AG04449 (cell line): ENCODE measurements around the gene STX1A.
A peak's percentile ranks its signal among the peaks of the same experiment; 100 is the strongest.

Experiments
- CTCF ChIA-PET: fragments of 350-600 bp; formaldehyde crosslinking; extraction: SDS; loops from one replicate; lab custom pipeline; 2021; ENCODE audit warnings: antibody characterized with exemption; lab: Yijun Ruan, JAX
- POLR2A ChIA-PET: fragments of 400-600, 350-600 bp; formaldehyde crosslinking; extraction: SDS; loops from one replicate; lab custom pipeline; 2020; ENCODE audit warnings: antibody characterized with exemption, inconsistent platforms; lab: Yijun Ruan, JAX
- DNase-seq: peaks from one replicate; pipeline ENCODE4 v3.0.0-alpha.2; 2010; ENCODE audit warnings: low read depth, low spot score
- H3K4me3 ChIP-seq: 2 replicates; pipeline ENCODE4 v1.5.1; 2011; ENCODE audit warnings: low read depth, mild to moderate bottlenecking, control low read depth, low read length
- CTCF ChIP-seq: IDR thresholded peaks from one replicate; pipeline ENCODE4 v1.5.1; 2011; ENCODE audit warnings: mild to moderate bottlenecking, moderate library complexity, low read length, control low read depth, inconsistent platforms; ENCODE audit not compliant: insufficient read depth; ENCODE audit errors: missing control alignments

Gene STX1A

DNA sequence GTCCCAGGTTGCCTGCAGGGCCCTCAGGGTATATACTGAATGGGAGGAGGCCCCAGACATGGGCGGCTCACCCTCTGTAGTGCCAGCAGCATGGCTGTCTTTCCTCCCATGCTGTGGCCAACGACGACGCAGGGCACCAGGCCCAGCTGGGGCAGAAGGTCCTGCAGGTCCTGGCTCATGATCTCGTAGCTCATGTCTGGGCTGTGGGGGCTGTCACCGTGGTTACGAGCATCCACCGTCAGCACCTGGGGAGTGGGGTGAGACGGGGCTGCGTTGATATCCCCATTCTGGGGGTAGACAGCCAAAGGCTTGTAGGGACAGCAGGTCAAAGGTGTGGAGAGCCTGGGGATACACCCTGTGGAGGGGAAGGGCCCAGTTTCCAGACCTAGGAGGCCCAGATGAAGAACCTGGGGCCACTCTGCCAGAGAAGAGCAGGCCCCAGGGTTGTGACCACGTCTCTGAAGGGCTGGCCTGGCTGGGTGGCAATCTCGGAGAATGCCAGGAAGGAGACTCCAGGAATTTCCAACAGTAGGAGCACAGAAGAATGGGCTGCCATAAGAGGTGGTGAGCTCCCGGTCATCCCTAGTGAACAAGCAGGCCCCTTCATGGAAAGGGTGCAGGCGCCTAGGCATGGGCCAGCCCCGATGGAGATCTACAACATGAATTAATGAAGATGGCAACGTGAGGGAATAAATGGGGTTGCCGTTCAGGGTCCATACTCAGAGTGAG is 18.2 kb upstream of the STX1A start:
- no peak for TF ChIP-seq CTCF
- peak overlapping the region; percentile 93 for H3K4me3 ChIP-seq
- DNase-seq = no peak
- ChIA-PET POLR2A (interaction anchor here (0.6 to 1.4 kb wide), 3 partner anchors 39 to 113 kb away, joined by 3 to 4 read pairs (median 4); no protein-coding TSS in a partner anchor), CTCF (interaction anchor here (0.7 to 16.0 kb wide), 10 partner anchors 8 to 132 kb away, joined by 3 to 231 read pairs (median 4); no protein-coding TSS in a partner anchor)

DNA sequence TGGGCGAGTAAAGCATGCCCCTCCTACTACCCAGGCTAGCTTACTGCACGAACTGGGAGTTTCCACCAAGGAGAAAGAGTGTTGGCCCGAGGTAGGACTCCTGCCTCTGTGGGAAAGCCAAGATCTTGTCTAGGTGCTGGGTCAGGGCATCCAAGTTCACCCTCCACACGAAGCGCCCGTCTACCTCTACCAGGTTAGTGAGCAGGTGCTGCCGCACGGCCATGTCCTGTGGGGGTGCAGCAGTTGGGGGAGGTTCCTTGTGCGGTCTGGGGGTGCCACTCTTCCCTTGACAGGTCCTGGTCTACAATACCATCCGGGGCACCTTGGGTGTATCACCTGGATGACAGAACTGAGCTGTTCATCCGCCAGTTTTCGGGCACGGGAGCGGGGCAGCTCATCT is 17.4 kb upstream of the STX1A start:
- CTCF ChIA-PET = interaction anchor here (0.7 to 16.0 kb wide), 8 partner anchors 8 to 131 kb away, joined by 3 to 231 read pairs (median 6); no protein-coding TSS in a partner anchor
- DNase-seq = no peak
- no peak for TF ChIP-seq CTCF
- POLR2A ChIA-PET = no interaction called here
- no peak overlapping the region for H3K4me3 ChIP-seq

DNA sequence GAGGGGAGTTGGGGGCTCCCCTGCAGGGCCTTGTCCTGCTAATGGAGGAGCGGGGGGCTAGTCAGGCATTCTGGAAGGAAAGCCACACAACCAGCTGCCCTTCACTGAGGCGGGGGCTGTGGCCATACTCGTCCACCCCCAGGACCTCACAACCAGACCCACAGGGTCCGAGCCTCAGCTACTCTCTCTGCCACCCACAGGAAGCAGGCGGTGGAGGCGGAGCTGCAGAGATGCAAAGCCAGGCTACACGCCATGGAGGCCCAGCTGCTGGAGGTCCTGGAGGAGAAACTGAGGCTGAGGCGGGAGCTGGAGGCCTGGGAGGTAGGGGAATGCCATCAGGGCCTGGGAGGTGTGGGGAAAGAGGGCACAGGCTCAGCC is 16.0 kb upstream of the STX1A start:
- H3K4me3 ChIP-seq = no peak overlapping the region
- POLR2A ChIA-PET = no interaction called here
- CTCF ChIA-PET = interaction anchor here (0.8 to 16.0 kb wide), 16 partner anchors 9 to 405 kb away, joined by 3 to 231 read pairs (median 4); no protein-coding TSS in a partner anchor
- no peak for TF ChIP-seq CTCF
- no peak for DNase-seq

- TF ChIP-seq CTCF = peak; percentile 80
- no peak overlapping the region for H3K4me3 ChIP-seq
- ChIA-PET POLR2A (no interaction called here), CTCF (interaction anchor here (0.5 to 16.0 kb wide), 21 partner anchors 9 to 405 kb away, joined by 3 to 231 read pairs (median 4); no protein-coding TSS in a partner anchor)
- no peak for DNase-seq
Measured at GRCh38 chr7:73734619-73735527, 15.4 kb upstream of the STX1A start.

- TF ChIP-seq CTCF = no peak
- no peak overlapping the region for H3K4me3 ChIP-seq
- ChIA-PET POLR2A (no interaction called here), CTCF (interaction anchor here (1.1 to 16.0 kb wide), 3 partner anchors 27 to 127 kb away, joined by 4 to 231 read pairs (median 4); no protein-coding TSS in a partner anchor)
- no peak for DNase-seq
Measured at GRCh38 chr7:73732397-73732796, 12.9 kb upstream of the STX1A start.
